ENCODE data around the gene PARD3B. TPM values are rescaled to one million over a fixed set of nuclear protein-coding genes. Genes with fewer than 3 reads are reported as not detected.

PARD3B gene
- total and polyA plus RNA-seq, 9 donors: 6.4 to 15.3 (median 7.5) TPM

DNA sequence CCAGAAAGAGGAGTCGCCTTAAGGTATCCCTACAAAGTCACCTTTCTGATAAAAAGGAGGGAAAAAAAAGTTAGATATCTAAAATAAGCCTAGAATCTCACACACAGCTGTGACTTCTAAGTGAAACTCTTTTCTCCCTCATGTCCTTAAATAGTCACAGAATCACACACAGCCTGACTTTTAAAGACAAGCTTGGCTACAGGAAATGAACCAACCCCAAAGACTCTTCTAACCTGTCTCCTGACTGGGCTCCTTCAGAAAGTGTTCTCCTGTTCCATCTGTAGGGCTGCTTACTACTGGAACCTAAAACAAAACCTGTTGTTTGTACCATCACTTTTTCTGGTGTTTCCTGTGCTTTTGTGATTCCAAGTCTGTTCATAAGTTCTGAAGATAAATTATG lies 1074.3 kb downstream of the PARD3B start:
- Histone ChIP-seq H3K27ac (ENCODE audit: low read length) (no peak overlapping the region), H3K4me3 (ENCODE audit: low read length) (no peak overlapping the region), H3K36me3 (ENCODE audit: control insufficient read depth, insufficient read depth, low read length) (no peaks in the 10 kb centered on the region), H3K9me3 (replicated peaks; ENCODE audit: control insufficient read depth, low read depth, low read length) (peaks cover 4% of the 10 kb centered on the region), H3K27me3 (ENCODE audit: control insufficient read depth, insufficient read depth, low read length) (no peaks in the 10 kb centered on the region), H3K4me1 (ENCODE audit: control insufficient read depth, insufficient read depth, low read length) (peaks cover 12% of the 10 kb centered on the region)
- WGBS (ENCODE audit: insufficient coverage): no CpG with 5 or more reads among the region's 1 CpG
- DNase-seq: no peak

GRCh38 chr2:205627085-205627484 lies 1081.8 kb downstream of the PARD3B start:
- no peak overlapping the region for H3K27ac ChIP-seq (ENCODE audit: low read length)
- 80% methylated on average over 1 of the region's 1 CpG for WGBS (ENCODE audit: insufficient coverage)
- H3K27me3 ChIP-seq (ENCODE audit: control insufficient read depth, insufficient read depth, low read length): no peaks in the 10 kb centered on the region
- H3K4me1 ChIP-seq (ENCODE audit: control insufficient read depth, insufficient read depth, low read length): peaks cover 2% of the 10 kb centered on the region
- no peak overlapping the region for H3K4me3 ChIP-seq (ENCODE audit: low read length)
- DNase-seq: no peak
- no peaks in the 10 kb centered on the region for H3K36me3 ChIP-seq (ENCODE audit: control insufficient read depth, insufficient read depth, low read length)
- no peaks in the 10 kb centered on the region for H3K9me3 ChIP-seq (replicated peaks; ENCODE audit: control insufficient read depth, low read depth, low read length)

- DNase-seq: no peak
- H3K4me3 ChIP-seq (ENCODE audit: low read length): no peak overlapping the region
- no CpG with 5 or more reads among the region's 3 CpGs for WGBS (ENCODE audit: insufficient coverage)
- H3K27ac ChIP-seq (ENCODE audit: low read length): no peak overlapping the region
- no peaks in the 10 kb centered on the region for H3K36me3 ChIP-seq (ENCODE audit: control insufficient read depth, insufficient read depth, low read length)
- H3K9me3 ChIP-seq (replicated peaks; ENCODE audit: control insufficient read depth, low read depth, low read length): no peaks in the 10 kb centered on the region
- no peaks in the 10 kb centered on the region for H3K27me3 ChIP-seq (ENCODE audit: control insufficient read depth, insufficient read depth, low read length)
- H3K4me1 ChIP-seq (ENCODE audit: control insufficient read depth, insufficient read depth, low read length): peaks cover 2% of the 10 kb centered on the region
Observed at GRCh38 chr2:205628422-205628821, 1083.1 kb downstream of the PARD3B start.

DNA sequence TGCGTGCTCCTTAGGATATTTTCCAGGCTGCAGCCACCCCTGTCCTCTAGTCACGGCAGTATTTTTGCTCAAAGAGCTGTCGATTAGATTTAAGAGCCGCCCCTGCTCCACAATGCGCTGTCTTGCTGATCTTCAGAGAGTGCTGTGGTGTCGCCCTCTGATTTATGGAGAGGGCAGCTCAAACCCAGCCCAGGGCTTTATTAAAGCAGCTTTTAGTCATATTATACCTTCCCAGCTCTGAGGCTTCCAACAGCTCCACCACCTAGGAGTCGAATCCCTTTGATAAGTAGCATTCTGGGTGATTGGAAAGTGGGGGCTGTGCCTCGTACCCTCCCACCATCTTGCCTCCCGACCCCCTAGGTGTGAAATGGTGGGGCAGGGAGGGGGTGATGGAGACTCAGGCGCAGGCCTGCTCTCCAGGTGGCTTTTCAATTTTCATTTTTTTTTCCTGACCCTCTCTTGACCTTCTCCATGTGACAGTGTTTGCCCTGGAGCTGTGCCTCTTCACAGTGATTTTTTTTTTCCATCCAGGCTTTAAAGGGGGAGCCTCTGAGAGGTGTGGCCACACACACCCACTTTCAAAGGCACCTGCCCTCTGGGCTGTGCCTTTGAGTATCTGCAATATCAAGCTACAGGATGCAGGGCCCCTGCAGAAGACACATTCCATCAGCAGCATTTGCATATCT lies 1084.0 kb downstream of the PARD3B start:
- H3K4me1 ChIP-seq (ENCODE audit: control insufficient read depth, insufficient read depth, low read length): peaks cover 2% of the 10 kb centered on the region
- WGBS (ENCODE audit: insufficient coverage): 46% methylated on average over 5 of the region's 10 CpGs

DNA sequence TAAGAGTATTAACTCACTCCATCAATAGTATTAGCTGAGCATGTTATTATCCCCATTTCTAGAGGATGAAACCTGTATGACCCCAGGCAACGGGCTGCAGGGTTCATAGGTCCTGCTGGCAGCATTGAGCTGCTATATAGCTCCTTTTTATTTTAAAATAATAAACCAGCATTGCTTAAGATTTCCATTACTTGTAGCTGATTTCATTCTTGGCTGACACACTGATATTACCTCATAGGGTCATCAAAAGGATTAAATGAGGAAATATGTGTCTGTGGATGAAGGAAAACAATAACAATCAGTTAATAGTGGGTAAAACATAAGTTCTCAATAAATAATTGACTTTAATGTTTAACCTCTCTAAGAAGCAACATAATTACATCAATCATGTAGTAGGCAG lies 1088.7 kb downstream of the PARD3B start:
- H3K4me3 ChIP-seq (ENCODE audit: low read length): no peak overlapping the region
- no peak overlapping the region for H3K27ac ChIP-seq (ENCODE audit: low read length)
- H3K36me3 ChIP-seq (ENCODE audit: control insufficient read depth, insufficient read depth, low read length): no peaks in the 10 kb centered on the region
- WGBS (ENCODE audit: insufficient coverage): no CpG with 5 or more reads among the region's 1 CpG
- peaks cover 2% of the 10 kb centered on the region for H3K4me1 ChIP-seq (ENCODE audit: control insufficient read depth, insufficient read depth, low read length)
- no peaks in the 10 kb centered on the region for H3K27me3 ChIP-seq (ENCODE audit: control insufficient read depth, insufficient read depth, low read length)
- peak; percentile 79 for DNase-seq
- no peaks in the 10 kb centered on the region for H3K9me3 ChIP-seq (replicated peaks; ENCODE audit: control insufficient read depth, low read depth, low read length)

More for the DNA sequence above, 1084.0 kb downstream of the PARD3B start:
- peak; percentile 17 for DNase-seq
- no peaks in the 10 kb centered on the region for H3K27me3 ChIP-seq (ENCODE audit: control insufficient read depth, insufficient read depth, low read length)
- no peaks in the 10 kb centered on the region for H3K36me3 ChIP-seq (ENCODE audit: control insufficient read depth, insufficient read depth, low read length)
- H3K4me3 ChIP-seq (ENCODE audit: low read length): no peak overlapping the region
- no peak overlapping the region for H3K27ac ChIP-seq (ENCODE audit: low read length)
- H3K9me3 ChIP-seq (replicated peaks; ENCODE audit: control insufficient read depth, low read depth, low read length): no peaks in the 10 kb centered on the region

- H3K27ac ChIP-seq (ENCODE audit: low read length): no peak overlapping the region
- WGBS (ENCODE audit: insufficient coverage): 54% methylated on average over 3 of the region's 7 CpGs
- no peak for DNase-seq
- no peaks in the 10 kb centered on the region for H3K4me1 ChIP-seq (ENCODE audit: control insufficient read depth, insufficient read depth, low read length)
- no peaks in the 10 kb centered on the region for H3K36me3 ChIP-seq (ENCODE audit: control insufficient read depth, insufficient read depth, low read length)
- H3K27me3 ChIP-seq (ENCODE audit: control insufficient read depth, insufficient read depth, low read length): no peaks in the 10 kb centered on the region
- peaks cover 2% of the 10 kb centered on the region for H3K9me3 ChIP-seq (replicated peaks; ENCODE audit: control insufficient read depth, low read depth, low read length)
- no peak overlapping the region for H3K4me3 ChIP-seq (ENCODE audit: low read length)
Observed at GRCh38 chr2:205636549-205637319, 1091.5 kb downstream of the PARD3B start.

GRCh38 chr2:205637320-205637602 lies 1092.0 kb downstream of the PARD3B start:
- Histone ChIP-seq H3K27ac (ENCODE audit: low read length) (no peak overlapping the region), H3K9me3 (replicated peaks; ENCODE audit: control insufficient read depth, low read depth, low read length) (peaks cover 2% of the 10 kb centered on the region), H3K4me1 (ENCODE audit: control insufficient read depth, insufficient read depth, low read length) (no peaks in the 10 kb centered on the region), H3K36me3 (ENCODE audit: control insufficient read depth, insufficient read depth, low read length) (no peaks in the 10 kb centered on the region), H3K27me3 (ENCODE audit: control insufficient read depth, insufficient read depth, low read length) (no peaks in the 10 kb centered on the region), H3K4me3 (ENCODE audit: low read length) (no peak overlapping the region)
- no peak for DNase-seq

GRCh38 chr2:205637779-205638503 lies 1092.7 kb downstream of the PARD3B start:
- no CpG with 5 or more reads among the region's 6 CpGs for WGBS (ENCODE audit: insufficient coverage)
- Histone ChIP-seq H3K36me3 (ENCODE audit: control insufficient read depth, insufficient read depth, low read length) (no peaks in the 10 kb centered on the region), H3K4me1 (ENCODE audit: control insufficient read depth, insufficient read depth, low read length) (peaks cover 2% of the 10 kb centered on the region), H3K9me3 (replicated peaks; ENCODE audit: control insufficient read depth, low read depth, low read length) (peaks cover 2% of the 10 kb centered on the region), H3K27ac (ENCODE audit: low read length) (no peak overlapping the region), H3K27me3 (ENCODE audit: control insufficient read depth, insufficient read depth, low read length) (no peaks in the 10 kb centered on the region), H3K4me3 (ENCODE audit: low read length) (no peak overlapping the region)
- no peak for DNase-seq

GRCh38 chr2:205640716-205641115 lies 1095.4 kb downstream of the PARD3B start:
- no peak overlapping the region for H3K27ac ChIP-seq (ENCODE audit: low read length)
- H3K4me1 ChIP-seq (ENCODE audit: control insufficient read depth, insufficient read depth, low read length): peaks cover 3% of the 10 kb centered on the region
- WGBS (ENCODE audit: insufficient coverage): no CpG with 5 or more reads among the region's 4 CpGs
- peaks cover 2% of the 10 kb centered on the region for H3K9me3 ChIP-seq (replicated peaks; ENCODE audit: control insufficient read depth, low read depth, low read length)
- H3K27me3 ChIP-seq (ENCODE audit: control insufficient read depth, insufficient read depth, low read length): no peaks in the 10 kb centered on the region
- DNase-seq: no peak
- H3K4me3 ChIP-seq (ENCODE audit: low read length): no peak overlapping the region
- H3K36me3 ChIP-seq (ENCODE audit: control insufficient read depth, insufficient read depth, low read length): no peaks in the 10 kb centered on the region

DNA sequence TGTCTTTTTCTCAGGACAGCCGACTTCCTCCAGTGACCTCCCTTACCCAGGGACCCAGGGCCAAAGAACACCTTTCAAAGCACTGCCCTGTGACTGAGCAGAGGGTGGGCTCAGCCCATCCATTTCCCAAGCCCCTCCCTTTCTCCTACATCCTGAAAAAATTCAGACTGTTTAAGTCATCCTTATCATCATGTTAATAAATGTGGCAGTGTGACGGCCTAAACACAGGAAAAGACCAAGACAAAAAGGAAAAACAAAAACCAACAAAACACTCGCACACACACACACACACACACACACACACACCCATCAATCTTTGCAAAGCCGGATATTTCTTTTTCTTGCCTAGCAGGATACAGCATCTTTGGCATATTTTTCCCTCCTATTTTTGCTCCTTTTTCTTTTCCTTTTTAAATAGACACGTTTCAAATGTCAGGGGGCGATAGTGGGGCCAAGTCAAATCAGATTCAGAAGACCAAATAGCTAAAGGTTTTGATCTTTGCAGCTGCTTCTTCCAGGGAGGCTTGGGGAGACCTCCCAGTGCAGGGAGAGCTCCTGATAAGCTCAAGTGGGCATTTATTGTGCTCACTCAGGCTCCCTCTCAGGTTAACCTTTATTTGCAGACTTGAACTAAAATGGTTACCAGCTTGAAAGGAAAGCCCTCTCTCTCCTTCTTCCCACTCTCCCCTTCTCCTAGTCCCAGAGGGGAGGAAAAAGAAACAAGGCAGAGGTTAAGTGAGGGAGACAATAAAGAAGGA lies 1097.5 kb downstream of the PARD3B start:
- Histone ChIP-seq H3K27ac (ENCODE audit: low read length) (no peak overlapping the region), H3K9me3 (replicated peaks; ENCODE audit: control insufficient read depth, low read depth, low read length) (peaks cover 2% of the 10 kb centered on the region), H3K4me3 (ENCODE audit: low read length) (no peak overlapping the region), H3K36me3 (ENCODE audit: control insufficient read depth, insufficient read depth, low read length) (no peaks in the 10 kb centered on the region), H3K27me3 (ENCODE audit: control insufficient read depth, insufficient read depth, low read length) (no peaks in the 10 kb centered on the region), H3K4me1 (ENCODE audit: control insufficient read depth, insufficient read depth, low read length) (peaks cover 3% of the 10 kb centered on the region)
- no peak for DNase-seq
- WGBS (ENCODE audit: insufficient coverage): 29% methylated on average over 4 of the region's 6 CpGs
